Activated naive CD8-positive, alpha-beta T cell treated with anti-CD3 and anti-CD28 coated beads, Interleukin-2, amount 50 U/mL, for 16 hours (primary cell): ENCODE results near the gene ARID4A.
"Not testable (repeated sequence)": the region's sequence is repeated elsewhere in the genome, so short reads cannot be mapped to it uniquely, and the experiment has no call there.

Source experiments
- DNase-seq: peaks from one replicate; pipeline ENCODE4 v3.0.0-alpha.2; 2020; ENCODE audit warnings: low read depth, low spot score

Gene ARID4A

DNA sequence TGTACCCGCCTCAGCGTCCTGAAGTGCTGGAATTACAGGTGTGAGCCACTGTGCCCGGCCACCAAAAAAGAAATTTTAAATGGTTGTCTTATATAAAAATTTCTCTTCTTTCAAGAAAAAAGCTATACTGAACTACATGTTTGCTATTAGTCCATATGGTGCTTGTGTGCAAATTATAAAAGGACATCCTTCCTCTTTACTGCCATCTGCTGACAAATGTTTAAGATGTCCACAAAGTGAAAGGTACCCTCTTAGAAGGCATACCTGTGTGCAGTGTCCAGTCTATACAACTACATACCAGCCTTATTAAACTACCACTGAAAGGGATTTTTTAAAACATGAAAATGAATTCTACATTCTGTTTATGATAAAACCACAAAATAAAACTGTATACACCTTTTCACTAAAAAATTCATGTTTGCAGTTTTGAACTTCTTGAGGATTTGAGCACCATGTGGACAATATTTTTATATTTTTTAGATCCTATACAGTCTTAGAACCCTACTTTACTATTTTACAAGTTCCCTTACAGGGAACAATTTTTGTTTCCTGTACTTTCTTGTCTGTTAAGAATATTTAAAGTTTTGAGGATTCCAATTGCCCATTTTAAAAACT, 64.5 kb downstream of the ARID4A start:
- no peak for DNase-seq

DNA sequence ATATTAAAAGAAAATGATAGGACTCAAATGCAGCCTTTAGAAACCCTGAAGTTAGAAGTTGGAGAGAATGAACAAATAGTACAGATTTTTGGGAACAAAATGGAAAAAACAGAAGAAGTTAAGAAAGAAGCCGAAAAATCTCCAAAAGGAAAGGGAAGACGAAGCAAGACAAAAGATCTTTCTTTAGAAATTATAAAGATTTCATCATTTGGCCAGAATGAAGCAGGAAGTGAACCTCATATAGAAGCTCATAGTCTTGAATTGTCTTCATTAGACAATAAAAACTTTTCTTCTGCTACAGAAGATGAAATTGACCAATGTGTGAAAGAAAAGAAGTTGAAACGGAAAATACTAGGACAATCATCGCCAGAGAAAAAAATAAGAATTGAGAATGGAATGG, 66.0 kb downstream of the ARID4A start:
- no peak for DNase-seq

DNA sequence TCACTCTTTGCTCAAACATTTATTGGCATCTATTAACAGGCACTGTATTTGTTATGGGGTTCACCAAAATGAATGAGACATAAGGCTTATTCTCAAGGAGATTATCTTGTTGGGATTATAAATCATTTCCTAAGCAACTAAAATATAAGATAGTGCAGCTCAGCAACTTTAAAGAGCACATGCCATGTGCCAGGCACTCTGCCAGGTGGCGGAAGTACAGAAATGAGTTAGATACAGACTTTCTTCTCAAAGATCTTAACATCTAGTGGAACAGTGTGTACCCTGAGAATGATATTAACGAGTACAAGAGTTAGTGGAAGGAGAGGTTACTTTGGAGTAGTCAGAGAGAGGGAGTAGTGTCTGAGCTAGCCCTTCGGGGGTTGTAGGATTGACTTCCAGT, 68.9 kb downstream of the ARID4A start:
- DNase-seq, result no peak

- DNase-seq, result no peak
Measured at GRCh38 chr14:58368956-58369355, 70.6 kb downstream of the ARID4A start.

DNA sequence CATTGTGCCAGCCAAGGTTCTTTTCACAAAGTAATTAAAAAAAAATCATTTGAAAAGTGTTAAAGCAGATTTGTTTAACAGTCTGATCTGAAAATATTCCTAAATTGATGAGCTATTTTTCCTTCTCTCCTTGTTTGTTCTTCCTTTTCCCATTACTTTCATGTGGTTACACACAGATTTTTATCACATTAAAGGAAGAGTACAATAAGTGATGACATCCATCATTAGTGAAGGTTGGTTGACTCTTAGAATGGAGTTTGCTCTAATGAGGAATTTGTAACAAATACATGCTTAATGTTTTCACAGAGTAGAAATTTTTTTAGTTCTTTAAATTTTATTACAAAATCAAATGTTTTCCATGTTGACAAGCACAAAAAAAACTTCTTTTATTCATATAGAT, 78.4 kb downstream of the ARID4A start:
- no peak for DNase-seq

DNA sequence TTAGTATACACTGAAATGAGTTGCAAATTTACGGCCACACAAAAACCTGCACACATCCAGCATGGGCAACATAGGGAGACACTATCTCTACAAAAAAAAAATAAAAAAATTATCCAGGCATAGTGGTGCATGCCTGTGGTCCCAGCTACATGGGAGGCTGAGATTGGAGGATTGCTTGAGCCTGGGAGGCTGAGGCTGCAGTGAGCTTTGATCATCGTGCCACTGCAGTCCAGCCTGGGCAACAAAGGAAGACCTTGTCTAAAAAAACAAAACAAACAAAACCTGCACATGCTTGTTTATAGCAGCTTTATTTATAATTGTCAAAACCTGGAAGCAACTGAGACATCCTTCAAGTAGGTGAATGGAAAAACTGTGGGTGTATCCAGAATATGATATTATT, 92.5 kb downstream of the ARID4A start:
- DNase-seq, result no peak

GRCh38 chr14:58395562-58395811, 97.1 kb downstream of the ARID4A start:
- DNase-seq, result no peak

DNA sequence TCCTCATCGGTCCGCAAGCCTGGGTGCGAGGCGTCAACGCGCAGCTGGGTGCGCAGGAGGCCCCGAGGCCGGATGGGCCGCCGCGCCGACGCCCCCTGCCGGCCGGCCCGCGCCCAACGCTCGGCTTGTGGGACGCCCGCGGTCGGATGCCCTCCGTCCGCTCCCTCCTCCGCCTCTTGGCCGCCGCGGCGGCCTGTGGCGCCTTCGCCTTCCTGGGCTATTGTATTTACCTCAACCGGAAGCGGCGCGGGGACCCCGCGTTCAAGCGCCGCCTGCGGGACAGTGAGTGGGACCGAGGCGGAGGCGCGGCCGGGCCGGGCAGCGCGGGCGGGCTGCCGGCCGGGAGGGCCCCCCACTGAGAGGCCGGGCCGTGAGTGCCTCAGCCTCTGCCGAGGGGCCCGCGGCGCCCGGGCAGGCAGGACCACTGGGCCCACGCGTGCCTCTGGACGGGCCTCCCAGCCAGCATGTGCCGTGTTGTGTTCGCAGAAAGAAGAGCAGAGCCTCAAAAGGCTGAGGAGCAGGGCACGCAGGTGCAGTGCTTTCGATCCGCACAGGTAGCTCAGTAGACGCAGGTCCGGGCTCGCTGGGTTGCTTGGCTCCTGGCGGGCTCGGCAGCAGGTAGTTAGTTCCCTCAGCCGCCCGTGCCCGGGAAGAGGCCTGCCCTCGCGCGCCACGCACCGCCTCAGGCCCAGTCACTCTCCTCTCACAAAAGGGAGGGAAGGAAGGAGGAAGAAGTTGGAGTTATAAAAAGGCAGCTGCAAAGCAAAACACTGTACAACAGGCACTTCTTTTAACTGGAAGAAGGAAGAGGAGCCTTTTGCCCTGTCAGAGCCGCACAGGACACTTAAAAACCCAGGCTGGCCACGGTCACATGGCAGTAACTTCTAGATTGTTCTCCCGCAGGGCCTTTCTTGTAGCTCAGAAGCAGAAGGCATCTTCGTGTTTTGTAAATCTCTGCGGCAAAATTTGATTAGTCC, 97.7 kb downstream of the ARID4A start, which contains the start of gene TOMM20L:
TSS of gene TOMM20L (plus strand) at position 119 of the 977 bp plus-strand sequence. CDS start at position 147, 28 bp downstream.
- peak; percentile 19 for DNase-seq

- DNase-seq, result no peak
Measured at GRCh38 chr14:58397156-58397555, 98.8 kb downstream of the ARID4A start.

DNA sequence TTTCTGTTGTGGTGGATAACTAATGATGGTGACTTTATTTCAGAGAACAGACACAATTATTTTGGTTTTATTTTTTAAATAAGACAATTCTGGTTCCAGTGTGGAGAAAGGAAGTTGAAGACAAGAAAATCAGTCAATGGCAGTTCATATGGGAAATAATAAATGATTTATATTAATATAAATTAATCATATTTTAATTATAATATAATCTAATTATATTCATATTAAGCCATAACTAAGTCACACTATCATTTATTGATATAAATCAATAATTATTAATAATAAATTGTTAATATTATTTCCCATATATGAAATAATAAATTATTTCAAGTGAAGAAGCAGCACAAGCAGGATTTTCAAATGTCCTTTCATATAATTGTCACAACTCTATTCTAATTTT, 100.1 kb downstream of the ARID4A start:
- no peak for DNase-seq

DNA sequence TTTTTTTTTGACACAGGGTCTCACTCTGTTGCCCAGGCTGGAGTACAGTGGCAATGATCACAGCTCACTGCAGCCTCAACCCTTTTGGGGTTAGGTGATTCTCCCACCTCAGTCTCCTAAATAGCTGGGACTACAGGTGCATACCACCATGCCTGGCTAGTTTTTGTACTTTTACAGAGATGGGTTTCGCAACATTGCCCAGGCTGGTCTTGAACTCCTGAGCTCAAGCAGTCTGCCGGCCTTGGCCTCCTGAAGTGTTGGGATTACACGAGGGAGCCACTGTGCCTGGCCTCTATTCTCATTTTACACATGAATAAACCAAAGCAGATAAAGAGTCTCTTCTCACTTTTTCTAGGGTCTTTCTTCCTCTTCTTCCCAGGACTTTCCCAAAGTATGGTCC, 100.5 kb downstream of the ARID4A start:
- DNase-seq, result no peak

GRCh38 chr14:58401587-58401986, 103.2 kb downstream of the ARID4A start:
- DNase-seq, result no peak

DNA sequence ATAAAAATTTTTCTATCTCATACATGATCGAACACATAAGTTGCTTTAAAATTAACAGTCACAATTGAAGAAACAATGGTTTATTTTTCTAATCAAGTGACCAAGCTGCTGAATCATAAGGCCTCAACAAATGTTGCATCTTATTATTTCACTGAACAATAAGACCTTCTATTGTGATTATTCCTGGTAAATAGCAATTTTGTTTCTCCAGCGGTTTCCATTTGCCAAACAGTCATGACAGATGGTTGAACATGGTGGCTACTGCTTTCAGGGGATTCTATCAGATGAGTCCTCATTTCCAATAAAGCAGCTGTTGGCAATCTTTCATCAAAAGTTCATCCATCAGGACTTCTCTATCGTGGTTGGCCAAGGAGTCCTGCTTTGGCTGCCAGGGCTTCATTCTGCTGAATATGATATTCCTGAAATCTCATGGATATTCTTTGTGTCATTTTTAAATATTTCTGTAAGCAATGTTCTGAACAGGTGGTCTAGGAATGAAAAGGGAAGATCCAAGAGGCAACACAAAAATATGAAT, 110.4 kb downstream of the ARID4A start:
- no peak for DNase-seq

- DNase-seq, result no peak
Measured at GRCh38 chr14:58414845-58415244, 116.5 kb downstream of the ARID4A start.

DNA sequence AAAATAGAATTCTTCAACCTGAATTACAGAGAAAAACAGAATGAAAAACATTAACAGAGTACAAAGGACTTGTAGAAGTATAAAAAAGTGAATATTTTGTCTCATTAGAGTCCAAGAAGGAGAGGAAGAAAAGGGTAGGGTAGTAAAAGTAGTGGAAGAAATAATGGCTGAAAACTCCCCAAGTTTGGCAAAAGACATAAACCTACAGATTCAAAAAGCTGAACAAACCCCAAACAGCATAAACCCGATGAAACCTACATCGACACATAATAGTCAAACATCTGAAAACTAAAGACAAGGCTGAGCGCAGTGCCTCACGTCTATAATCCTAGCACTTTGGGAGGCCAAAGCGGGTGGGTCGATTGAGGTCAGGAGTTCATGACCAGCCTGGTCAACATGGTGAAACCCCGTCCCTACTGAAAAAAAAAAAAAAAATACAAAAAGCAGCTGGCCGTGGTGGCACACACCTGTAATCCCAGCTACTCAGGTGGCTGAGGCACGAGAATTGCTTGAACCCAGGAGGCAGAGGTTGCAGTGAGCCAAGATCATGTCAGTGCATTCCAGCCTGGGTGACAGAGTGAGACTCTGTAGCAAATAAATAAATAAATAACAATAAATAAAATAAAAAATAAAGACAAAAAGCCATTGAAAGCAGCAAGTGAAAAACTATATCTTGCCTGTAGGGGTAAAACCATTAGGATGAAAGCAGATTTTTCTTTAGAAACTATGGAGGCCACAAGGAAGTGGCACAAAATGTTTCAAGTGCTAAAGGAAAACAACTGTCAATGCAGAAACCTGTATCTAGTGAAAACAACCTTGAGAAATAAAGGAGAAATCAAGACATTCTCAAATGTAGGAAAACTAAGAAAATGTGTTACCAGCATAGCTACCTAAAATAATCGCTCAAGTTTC, 117.5 kb downstream of the ARID4A start:
- no peak for DNase-seq

DNA sequence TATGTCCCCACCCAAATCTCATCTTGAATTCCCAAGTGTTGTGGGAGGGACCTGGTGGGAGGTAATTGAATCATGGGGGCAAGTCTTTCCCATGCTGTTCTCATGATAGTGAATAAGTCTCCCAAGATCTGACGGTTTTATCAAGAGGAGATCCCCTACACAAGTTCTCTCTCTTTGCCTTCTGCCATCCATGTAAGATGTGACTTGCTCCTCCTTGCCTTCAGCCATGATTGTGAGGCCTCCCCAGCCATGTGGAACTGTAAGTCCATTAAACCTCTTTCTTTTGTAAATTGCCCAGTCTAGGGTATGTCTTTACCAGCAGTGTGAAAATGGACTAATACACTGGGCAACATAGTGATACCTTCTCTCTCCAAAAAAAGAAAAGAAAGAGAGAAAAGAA, 118.6 kb downstream of the ARID4A start:
- not testable (repeated sequence) for DNase-seq
